Measurements from ENCODE around the gene GUCA1C. TPM values are rescaled to one million over a fixed set of nuclear protein-coding genes. Genes with fewer than 3 reads are reported as not detected.
A peak's percentile ranks its signal among the peaks of the same experiment; 100 is the strongest.

The GUCA1C gene
- total and polyA plus RNA-seq, 10 of the 15 experiments (the other 5 are each of a cell fraction or from before 2014, with no cell fraction given): not detected

DNA sequence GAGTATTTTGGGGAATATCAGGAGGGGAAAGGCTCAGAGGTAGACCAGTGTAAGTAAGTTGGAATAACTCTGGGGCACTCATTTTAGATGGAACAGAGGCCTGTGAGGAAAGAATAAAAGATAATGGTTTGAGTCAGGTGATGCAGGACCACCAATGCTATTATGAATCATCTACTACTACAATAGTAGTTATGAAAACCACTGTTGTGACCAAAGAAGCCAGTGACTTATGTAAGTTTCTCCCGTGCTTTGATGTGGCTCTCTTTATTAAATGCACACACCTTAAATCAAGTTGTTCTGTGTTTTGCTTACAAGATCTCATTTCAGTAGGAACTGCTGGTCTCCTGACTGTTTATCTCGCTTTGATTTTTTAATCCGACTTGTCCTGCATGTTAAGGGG, 13.1 kb upstream of the GUCA1C start:
- Histone ChIP-seq H3K36me3 (ENCODE audit: control insufficient read depth in 2 of 2, insufficient read depth in 2 of 2, low read length in 1 of 2) (no peaks in the 10 kb centered on the region), H3K27ac (ENCODE audit: control insufficient read depth, insufficient read depth) (no peak overlapping the region), H3K9me3 (replicated peaks; ENCODE audit: control insufficient read depth, insufficient read depth, low read length) (no peaks in the 10 kb centered on the region), H3K27me3 (replicated peaks in 1 of 2; ENCODE audit: control insufficient read depth in 2 of 2, insufficient read depth in 2 of 2, low read length in 1 of 2) (peaks cover 0 to 1% of the 10 kb centered on the region in 2 experiments; a peak in 1 of 4 replicates), H3K9ac (ENCODE audit: control insufficient read depth, insufficient read depth, low read length) (no peak overlapping the region), H3K4me2 (ENCODE audit: control insufficient read depth, insufficient read depth) (no peak overlapping the region), H4K20me1 (ENCODE audit: control insufficient read depth, insufficient read depth) (no peaks in the 10 kb centered on the region), H2AFZ (ENCODE audit: control insufficient read depth, low read depth, low read length) (no peak overlapping the region), H3K4me1 (ENCODE audit: control insufficient read depth, insufficient read depth, low read length) (no peaks in the 10 kb centered on the region), H3K4me3 (no peak overlapping the region), H3K79me2 (ENCODE audit: control insufficient read depth, insufficient read depth, low read length) (no peaks in the 10 kb centered on the region)
- TF ChIP-seq TCF7 (IDR thresholded peaks at IDR 0.05; ENCODE audit: borderline replicate concordance) (peak; percentile 58), EGR1 (IDR thresholded peaks at IDR 0.05; ENCODE audit: borderline replicate concordance in 1 of 2, low read depth in 2 of 2, low read length in 2 of 2) (no peak), JUNB (IDR thresholded peaks at IDR 0.05) (peak; percentile 46), CBX5 (IDR thresholded peaks at IDR 0.05; ENCODE audit: low read depth) (no peak), IRF4 (IDR thresholded peaks at IDR 0.05; ENCODE audit: low read depth, low read length) (no peak), RUNX3 (IDR thresholded peaks at IDR 0.05; ENCODE audit: low read length) (peak; percentile 81)
- TF ChIP-seq, protein P1, sequence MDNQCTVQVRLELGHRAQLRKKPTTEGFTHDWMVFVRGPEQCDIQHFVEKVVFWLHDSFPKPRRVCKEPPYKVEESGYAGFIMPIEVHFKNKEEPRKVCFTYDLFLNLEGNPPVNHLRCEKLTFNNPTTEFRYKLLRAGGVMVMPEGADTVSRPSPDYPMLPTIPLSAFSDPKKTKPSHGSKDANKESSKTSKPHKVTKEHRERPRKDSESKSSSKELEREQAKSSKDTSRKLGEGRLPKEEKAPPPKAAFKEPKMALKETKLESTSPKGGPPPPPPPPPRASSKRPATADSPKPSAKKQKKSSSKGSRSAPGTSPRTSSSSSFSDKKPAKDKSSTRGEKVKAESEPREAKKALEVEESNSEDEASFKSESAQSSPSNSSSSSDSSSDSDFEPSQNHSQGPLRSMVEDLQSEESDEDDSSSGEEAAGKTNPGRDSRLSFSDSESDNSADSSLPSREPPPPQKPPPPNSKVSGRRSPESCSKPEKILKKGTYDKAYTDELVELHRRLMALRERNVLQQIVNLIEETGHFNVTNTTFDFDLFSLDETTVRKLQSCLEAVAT (IDR thresholded peaks at IDR 0.05): no peak
- TF ChIP-seq, protein P2, sequence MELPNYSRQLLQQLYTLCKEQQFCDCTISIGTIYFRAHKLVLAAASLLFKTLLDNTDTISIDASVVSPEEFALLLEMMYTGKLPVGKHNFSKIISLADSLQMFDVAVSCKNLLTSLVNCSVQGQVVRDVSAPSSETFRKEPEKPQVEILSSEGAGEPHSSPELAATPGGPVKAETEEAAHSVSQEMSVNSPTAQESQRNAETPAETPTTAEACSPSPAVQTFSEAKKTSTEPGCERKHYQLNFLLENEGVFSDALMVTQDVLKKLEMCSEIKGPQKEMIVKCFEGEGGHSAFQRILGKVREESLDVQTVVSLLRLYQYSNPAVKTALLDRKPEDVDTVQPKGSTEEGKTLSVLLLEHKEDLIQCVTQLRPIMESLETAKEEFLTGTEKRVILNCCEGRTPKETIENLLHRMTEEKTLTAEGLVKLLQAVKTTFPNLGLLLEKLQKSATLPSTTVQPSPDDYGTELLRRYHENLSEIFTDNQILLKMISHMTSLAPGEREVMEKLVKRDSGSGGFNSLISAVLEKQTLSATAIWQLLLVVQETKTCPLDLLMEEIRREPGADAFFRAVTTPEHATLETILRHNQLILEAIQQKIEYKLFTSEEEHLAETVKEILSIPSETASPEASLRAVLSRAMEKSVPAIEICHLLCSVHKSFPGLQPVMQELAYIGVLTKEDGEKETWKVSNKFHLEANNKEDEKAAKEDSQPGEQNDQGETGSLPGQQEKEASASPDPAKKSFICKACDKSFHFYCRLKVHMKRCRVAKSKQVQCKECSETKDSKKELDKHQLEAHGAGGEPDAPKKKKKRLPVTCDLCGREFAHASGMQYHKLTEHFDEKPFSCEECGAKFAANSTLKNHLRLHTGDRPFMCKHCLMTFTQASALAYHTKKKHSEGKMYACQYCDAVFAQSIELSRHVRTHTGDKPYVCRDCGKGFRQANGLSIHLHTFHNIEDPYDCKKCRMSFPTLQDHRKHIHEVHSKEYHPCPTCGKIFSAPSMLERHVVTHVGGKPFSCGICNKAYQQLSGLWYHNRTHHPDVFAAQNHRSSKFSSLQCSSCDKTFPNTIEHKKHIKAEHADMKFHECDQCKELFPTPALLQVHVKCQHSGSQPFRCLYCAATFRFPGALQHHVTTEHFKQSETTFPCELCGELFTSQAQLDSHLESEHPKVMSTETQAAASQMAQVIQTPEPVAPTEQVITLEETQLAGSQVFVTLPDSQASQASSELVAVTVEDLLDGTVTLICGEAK (IDR thresholded peaks at IDR 0.05; ENCODE audit: borderline replicate concordance): no peak
- BruUV-seq (replicated peaks): no TSS peak
- in situ Hi-C loops (cut with MboI): no loop called here
- WGBS (ENCODE audit: insufficient coverage, insufficient replicate concordance, low lambda C conversion rate, missing lambda C conversion rate): 29% methylated on average over 3 of the region's 3 CpGs
- ChIA-PET RAD21 (ENCODE audit: unreplicated experiment) (no interaction called here), SMC1A (ENCODE audit: uncharacterized antibody, unreplicated experiment) (no interaction called here), CTCF (no interaction called here), POLR2A (no interaction called here)
- FAIRE-seq (no peak), DNase-seq (ENCODE audit: low read depth, low spot score) (no peak), ATAC-seq (peak; percentile 23; the same call in 2 of the 3 replicates)
- intact Hi-C loops (cut with micrococcal nuclease; ENCODE audit: unreplicated experiment): no loop called here

Data from GM12878 (cell line).